ENCODE data around the gene HAUS7. TPM values are rescaled to one million over a fixed set of nuclear protein-coding genes. Genes with fewer than 3 reads are reported as not detected.

The HAUS7 gene
- total RNA-seq, 1 donor from 2014 or later, result 22.3 TPM

- no peak for TF ChIP-seq CTCF (IDR thresholded peaks at IDR 0.05; ENCODE audit: unreplicated experiment)
- H3K36me3 Mint-ChIP-seq (ENCODE audit: insufficient read depth), result no peaks in the 10 kb centered on the region
- H3K4me1 Mint-ChIP-seq (ENCODE audit: low read depth), result no peaks in the 10 kb centered on the region
- H3K4me3 Mint-ChIP-seq (ENCODE audit: low read depth), result no peak overlapping the region
- DNase-seq (ENCODE audit: low spot score, unreplicated experiment), result no peak
- no peaks in the 10 kb centered on the region for H3K27me3 Mint-ChIP-seq
- H3K9me3 Mint-ChIP-seq (ENCODE audit: low read depth), result peaks cover 13% of the 10 kb centered on the region
- H3K27ac Mint-ChIP-seq, result no peak overlapping the region
These were observed 49.4 kb downstream of the HAUS7 start for GRCh38 chrX:153420851-153421599.

GRCh38 chrX:153417637-153418036 lies 52.7 kb downstream of the HAUS7 start:
- H3K9me3 Mint-ChIP-seq (ENCODE audit: low read depth), result peaks cover 10% of the 10 kb centered on the region
- H3K4me3 Mint-ChIP-seq (ENCODE audit: low read depth), result no peak overlapping the region
- TF ChIP-seq CTCF (IDR thresholded peaks at IDR 0.05; ENCODE audit: unreplicated experiment), result no peak
- no peaks in the 10 kb centered on the region for H3K4me1 Mint-ChIP-seq (ENCODE audit: low read depth)
- H3K27me3 Mint-ChIP-seq, result peaks cover 4% of the 10 kb centered on the region
- no peak for DNase-seq (ENCODE audit: low spot score, unreplicated experiment)
- H3K36me3 Mint-ChIP-seq (ENCODE audit: insufficient read depth), result no peaks in the 10 kb centered on the region
- H3K27ac Mint-ChIP-seq, result no peak overlapping the region

GRCh38 chrX:153416781-153417450 lies 53.5 kb downstream of the HAUS7 start:
- no peak for DNase-seq (ENCODE audit: low spot score, unreplicated experiment)
- Mint-ChIP-seq H3K4me1 (ENCODE audit: low read depth) (no peaks in the 10 kb centered on the region), H3K36me3 (ENCODE audit: insufficient read depth) (no peaks in the 10 kb centered on the region), H3K27ac (no peak overlapping the region), H3K4me3 (ENCODE audit: low read depth) (no peak overlapping the region), H3K27me3 (peaks cover 10% of the 10 kb centered on the region), H3K9me3 (ENCODE audit: low read depth) (peaks cover 10% of the 10 kb centered on the region)
- TF ChIP-seq CTCF (IDR thresholded peaks at IDR 0.05; ENCODE audit: unreplicated experiment), result no peak

- H3K27ac Mint-ChIP-seq, result no peak overlapping the region
These were observed 55.4 kb downstream of the HAUS7 start for GRCh38 chrX:153414856-153415510.

More at GRCh38 chrX:153414856-153415510, 55.4 kb downstream of the HAUS7 start:
- DNase-seq (ENCODE audit: low spot score, unreplicated experiment), result no peak
- Mint-ChIP-seq H3K27me3 (peaks cover 18% of the 10 kb centered on the region), H3K36me3 (ENCODE audit: insufficient read depth) (no peaks in the 10 kb centered on the region), H3K9me3 (ENCODE audit: low read depth) (peaks cover 12% of the 10 kb centered on the region), H3K4me3 (ENCODE audit: low read depth) (no peak overlapping the region), H3K4me1 (ENCODE audit: low read depth) (no peaks in the 10 kb centered on the region)
- no peak for TF ChIP-seq CTCF (IDR thresholded peaks at IDR 0.05; ENCODE audit: unreplicated experiment)
